HL-60 (cell line): ENCODE measurements around the gene OPHN1.

Source experiments
- DNase-seq, 2 experiments: peaks; one replicate each; pipeline ENCODE4 v3.0.0-alpha.2; 2010 to 2020; ENCODE audit warnings: low read depth in 1 of 2, low spot score in 1 of 2
- H3K27ac ChIP-seq: fragments of 250-450 bp; sonication (Bioruptor Pico); replicated peaks from 2 replicates; pipeline ENCODE4 v1.5.1; 2020; ENCODE audit warnings: mild to moderate bottlenecking, moderate library complexity
- H3K27me3 ChIP-seq: fragments of 250-450 bp; sonication (Bioruptor Pico); 2 replicates; pipeline ENCODE4 v1.5.1; 2021; ENCODE audit warnings: mild to moderate bottlenecking, moderate library complexity; ENCODE audit not compliant: insufficient read depth, poor library complexity, severe bottlenecking
- H3K4me3 ChIP-seq: replicated peaks from 2 replicates; pipeline ENCODE4 v1.5.1; 2011; ENCODE audit warnings: mild to moderate bottlenecking, control low read depth, low read length; ENCODE audit not compliant: insufficient read depth
- CTCF ChIP-seq: IDR thresholded peaks from one replicate; pipeline ENCODE4 v1.5.1; 2011; ENCODE audit warnings: low read length, control low read depth, inconsistent platforms; ENCODE audit not compliant: insufficient read depth
- GABPA ChIP-seq: IDR thresholded peaks from 2 replicates; pipeline ENCODE4 v1.6.1; 2012; ENCODE audit warnings: low read depth
- POLR2AphosphoS5 ChIP-seq: IDR thresholded peaks from 2 replicates; pipeline ENCODE4 v1.6.1; 2012; ENCODE audit warnings: low read depth
- REST ChIP-seq: IDR thresholded peaks from 2 replicates; pipeline ENCODE4 v1.6.1; 2012; ENCODE audit warnings: low read depth; ENCODE audit not compliant: insufficient replicate concordance
- SPI1 ChIP-seq: IDR thresholded peaks from 2 replicates; pipeline ENCODE4 v1.6.1; 2012; ENCODE audit warnings: low read depth, mild to moderate bottlenecking, borderline replicate concordance

OPHN1 gene

GRCh38 chrX:68403038-68403437, 30.3 kb downstream of the OPHN1 start:
- TF ChIP-seq SPI1 (no peak), REST (no peak)
- no peaks in the 10 kb centered on the region for H3K27me3 ChIP-seq
- H3K27ac ChIP-seq, result no peak overlapping the region
- no peak for DNase-seq
- no peak overlapping the region for H3K4me3 ChIP-seq

- Histone ChIP-seq H3K27ac (no peak overlapping the region), H3K4me3 (no peak overlapping the region), H3K27me3 (no peaks in the 10 kb centered on the region)
- no peak for DNase-seq
- TF ChIP-seq SPI1 (no peak), REST (no peak), POLR2AphosphoS5 (no peak), GABPA (no peak), CTCF (no peak)
These were observed 31.2 kb downstream of the OPHN1 start for GRCh38 chrX:68402094-68402493.

- DNase-seq, result no peak
- no peaks in the 10 kb centered on the region for H3K27me3 ChIP-seq
- no peak overlapping the region for H3K27ac ChIP-seq
- no peak for TF ChIP-seq CTCF
- TF ChIP-seq REST, result no peak
- TF ChIP-seq GABPA, result no peak
- TF ChIP-seq POLR2AphosphoS5, result no peak
- TF ChIP-seq SPI1, result no peak
- no peak overlapping the region for H3K4me3 ChIP-seq
These were observed 35.0 kb downstream of the OPHN1 start for GRCh38 chrX:68398291-68398690.

GRCh38 chrX:68396953-68397352, 36.3 kb downstream of the OPHN1 start:
- DNase-seq, result no peak
- Histone ChIP-seq H3K4me3 (no peak overlapping the region), H3K27me3 (no peaks in the 10 kb centered on the region), H3K27ac (no peak overlapping the region)
- no peak for TF ChIP-seq REST
- no peak for TF ChIP-seq SPI1
- no peak for TF ChIP-seq POLR2AphosphoS5
- TF ChIP-seq GABPA, result no peak
- TF ChIP-seq CTCF, result no peak
